ENCODE results near the gene MYPN. TPM values are rescaled to one million over a fixed set of nuclear protein-coding genes. Genes with fewer than 3 reads are reported as not detected.

Gene MYPN
- total RNA-seq, 3 donors from 2014 or later: 0.47 to 1.8 (median 0.93) TPM

GRCh38 chr10:68133523-68133922, 24.2 kb downstream of the MYPN start:
- intact Hi-C loops (cut with DNase I, micrococcal nuclease): no loop called here
- no peak for ATAC-seq
- TF ChIP-seq, protein P1, sequence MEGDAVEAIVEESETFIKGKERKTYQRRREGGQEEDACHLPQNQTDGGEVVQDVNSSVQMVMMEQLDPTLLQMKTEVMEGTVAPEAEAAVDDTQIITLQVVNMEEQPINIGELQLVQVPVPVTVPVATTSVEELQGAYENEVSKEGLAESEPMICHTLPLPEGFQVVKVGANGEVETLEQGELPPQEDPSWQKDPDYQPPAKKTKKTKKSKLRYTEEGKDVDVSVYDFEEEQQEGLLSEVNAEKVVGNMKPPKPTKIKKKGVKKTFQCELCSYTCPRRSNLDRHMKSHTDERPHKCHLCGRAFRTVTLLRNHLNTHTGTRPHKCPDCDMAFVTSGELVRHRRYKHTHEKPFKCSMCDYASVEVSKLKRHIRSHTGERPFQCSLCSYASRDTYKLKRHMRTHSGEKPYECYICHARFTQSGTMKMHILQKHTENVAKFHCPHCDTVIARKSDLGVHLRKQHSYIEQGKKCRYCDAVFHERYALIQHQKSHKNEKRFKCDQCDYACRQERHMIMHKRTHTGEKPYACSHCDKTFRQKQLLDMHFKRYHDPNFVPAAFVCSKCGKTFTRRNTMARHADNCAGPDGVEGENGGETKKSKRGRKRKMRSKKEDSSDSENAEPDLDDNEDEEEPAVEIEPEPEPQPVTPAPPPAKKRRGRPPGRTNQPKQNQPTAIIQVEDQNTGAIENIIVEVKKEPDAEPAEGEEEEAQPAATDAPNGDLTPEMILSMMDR (IDR thresholded peaks at IDR 0.05): no peak
- no peaks in the 10 kb centered on the region for H3K4me1 ChIP-seq (ENCODE audit: low read depth)
- no peaks in the 10 kb centered on the region for H3K36me3 ChIP-seq (ENCODE audit: low read depth)
- H3K9me3 ChIP-seq: no peaks in the 10 kb centered on the region
- no peak for DNase-seq
- no peak overlapping the region for H3K4me3 ChIP-seq

- intact Hi-C loops (cut with DNase I, micrococcal nuclease): no loop called here
- Histone ChIP-seq H3K4me3 (no peak overlapping the region), H3K36me3 (ENCODE audit: low read depth) (no peaks in the 10 kb centered on the region), H3K9me3 (no peaks in the 10 kb centered on the region), H3K4me1 (ENCODE audit: low read depth) (no peaks in the 10 kb centered on the region)
- TF ChIP-seq, protein P1 (IDR thresholded peaks at IDR 0.05): no peak
- DNase-seq (no peak), ATAC-seq (peak; percentile 27)
These were observed 26.1 kb downstream of the MYPN start for GRCh38 chr10:68135362-68135761.

DNA sequence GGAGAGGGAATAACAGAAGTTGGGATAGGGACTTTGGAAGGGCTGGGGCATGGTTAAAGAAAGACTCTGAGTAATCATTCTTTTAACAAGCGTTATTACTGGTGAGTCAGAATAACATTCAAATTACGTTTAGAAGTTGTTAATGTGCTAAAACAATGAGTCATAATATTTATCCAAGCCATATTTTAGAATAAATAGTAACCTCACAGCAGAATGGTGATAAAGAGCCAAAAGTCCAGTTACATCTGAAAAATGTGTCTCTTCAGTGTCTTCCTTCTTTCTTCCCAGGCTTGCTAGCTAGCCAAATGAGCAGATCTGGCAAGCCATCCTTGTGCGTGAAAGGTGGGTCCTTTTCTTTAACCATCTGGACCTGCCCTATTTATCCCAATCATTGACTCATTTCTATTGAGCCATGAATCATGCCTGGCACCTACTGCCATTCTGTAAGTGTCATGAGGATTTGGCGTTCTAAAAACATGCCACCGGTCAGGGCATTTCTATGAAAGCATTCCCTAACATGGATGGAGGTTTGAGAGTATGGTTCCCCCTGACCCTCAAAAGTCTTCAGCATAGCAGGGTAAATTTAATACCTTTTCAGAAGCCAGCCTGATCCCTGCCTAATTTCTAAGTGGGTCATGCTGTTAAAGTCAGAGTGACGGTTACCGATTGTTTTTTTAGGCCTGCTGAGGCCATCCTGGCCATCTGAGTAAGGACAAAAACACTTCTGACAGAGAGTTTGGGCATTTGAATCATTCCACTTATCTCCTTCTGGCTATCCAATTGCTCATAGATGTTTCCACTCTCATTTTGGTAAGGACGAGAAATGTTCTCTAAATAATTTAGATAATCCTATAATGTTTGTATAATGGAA, 26.9 kb downstream of the MYPN start:
- Histone ChIP-seq H3K9me3 (no peaks in the 10 kb centered on the region), H3K36me3 (ENCODE audit: low read depth) (no peaks in the 10 kb centered on the region), H3K4me3 (no peak overlapping the region), H3K4me1 (ENCODE audit: low read depth) (no peaks in the 10 kb centered on the region)
- peak; percentile 97 for ATAC-seq
- no peak for DNase-seq
- TF ChIP-seq, protein P1 (IDR thresholded peaks at IDR 0.05): no peak
- intact Hi-C loops (cut with DNase I, micrococcal nuclease): no loop called here

GRCh38 chr10:68137171-68137570, 27.9 kb downstream of the MYPN start:
- DNase-seq (no peak), ATAC-seq (no peak)
- Histone ChIP-seq H3K4me1 (ENCODE audit: low read depth) (no peaks in the 10 kb centered on the region), H3K4me3 (no peak overlapping the region), H3K9me3 (no peaks in the 10 kb centered on the region), H3K36me3 (ENCODE audit: low read depth) (no peaks in the 10 kb centered on the region)
- intact Hi-C loops (cut with DNase I, micrococcal nuclease): no loop called here
- TF ChIP-seq, protein P1 (IDR thresholded peaks at IDR 0.05): no peak

- Histone ChIP-seq H3K36me3 (ENCODE audit: low read depth) (no peaks in the 10 kb centered on the region), H3K9me3 (no peaks in the 10 kb centered on the region), H3K4me3 (no peak overlapping the region), H3K4me1 (ENCODE audit: low read depth) (no peaks in the 10 kb centered on the region)
- TF ChIP-seq, protein P1 (IDR thresholded peaks at IDR 0.05): no peak
- intact Hi-C loops (cut with DNase I, micrococcal nuclease): no loop called here
- no peak for DNase-seq
- ATAC-seq: no peak
These were observed 29.2 kb downstream of the MYPN start for GRCh38 chr10:68138526-68138925.
